Left ventricle myocardium inferior (tissue), 1 donor: ENCODE results near the gene OTULIN. TPM values are rescaled to one million over a fixed set of nuclear protein-coding genes. Genes with fewer than 3 reads are reported as not detected.

ENCODE experiments used
- DNase-seq: peaks from one replicate; pipeline ENCODE4 v3.0.0-alpha.2; 2020
- H3K27ac ChIP-seq: fragments of 200-600 bp; replicated peaks from 2 replicates; pipeline ENCODE4 v1.8.0; 2021
- H3K27me3 ChIP-seq: fragments of 200-600 bp; 2 replicates; pipeline ENCODE4 v1.8.0; 2021; ENCODE audit warnings: low read depth
- H3K36me3 ChIP-seq: fragments of 200-600 bp; 2 replicates; pipeline ENCODE4 v1.8.0; 2021
- H3K4me1 ChIP-seq: fragments of 200-600 bp; 2 replicates; pipeline ENCODE4 v1.8.0; 2021
- H3K4me3 ChIP-seq: fragments of 200-600 bp; 2 replicates; pipeline ENCODE4 v1.8.0; 2021; ENCODE audit warnings: mild to moderate bottlenecking, moderate library complexity
- H3K9me3 ChIP-seq: fragments of 200-600 bp; replicated peaks from 2 replicates; pipeline ENCODE4 v1.8.0; 2021
- CTCF ChIP-seq: fragments of 200-600 bp; IDR thresholded peaks from 2 replicates; pipeline ENCODE4 v1.8.0; 2021; ENCODE audit warnings: antibody characterized with exemption, mild to moderate bottlenecking, borderline replicate concordance
- intact Hi-C: fragments of 100-400 bp; cut with micrococcal nuclease; formaldehyde crosslinking; loops from one replicate; pipeline ENCODE4 v1.11.0; 2022
- total RNA-seq: library from RNA; stranded (reverse); fragmentation: NEBNext Ultra II Directional; extraction: Animal tissue kit (Norgen Biotek cat#: 25700); gene quantifications from one replicate; pipeline ENCODE4 v1.2.1, GENCODE V29; 2021
- donor health status: DM: no; HTN: yes; CAD: no; lungs with severe emphysema.

The OTULIN gene
- total RNA-seq, 1 donor from 2014 or later = 22.7 TPM

DNA sequence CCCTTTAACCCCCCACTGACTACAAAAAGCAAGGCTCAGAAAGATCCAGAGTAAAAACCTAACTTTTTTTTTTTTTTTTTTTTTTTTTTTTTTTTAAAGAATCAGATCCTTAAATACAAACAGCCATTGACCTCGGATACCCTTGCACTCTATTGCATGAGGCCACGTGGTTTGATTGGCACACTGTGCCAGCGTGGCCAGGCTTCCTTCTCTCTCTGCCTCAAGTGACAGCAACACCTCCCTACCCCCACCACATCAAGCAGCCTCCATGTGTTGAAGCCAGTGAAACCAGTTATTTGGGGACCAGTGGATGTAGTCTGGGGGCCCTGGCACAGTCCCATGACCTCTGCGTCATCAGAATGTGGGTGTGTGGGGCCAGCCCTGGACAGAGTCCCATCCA, 71.4 kb downstream of the OTULIN start:
- Histone ChIP-seq H3K36me3 (peaks cover 42% of the 10 kb centered on the region), H3K27ac (no peak overlapping the region), H3K4me3 (no peak overlapping the region), H3K9me3 (no peaks in the 10 kb centered on the region), H3K27me3 (no peaks in the 10 kb centered on the region), H3K4me1 (peaks cover 55% of the 10 kb centered on the region)
- DNase-seq = peak; percentile 43
- TF ChIP-seq CTCF = no peak
- intact Hi-C loops = loop anchor here (10.0 kb wide), 1 partner anchor 129 kb away; no protein-coding TSS in a partner anchor

GRCh38 chr5:14737291-14737690, 72.8 kb downstream of the OTULIN start:
- DNase-seq = no peak
- intact Hi-C loops = loop anchor here (10.0 kb wide), 1 partner anchor 128 kb away; no protein-coding TSS in a partner anchor
- TF ChIP-seq CTCF = no peak
- Histone ChIP-seq H3K36me3 (peaks cover 44% of the 10 kb centered on the region), H3K27me3 (no peaks in the 10 kb centered on the region), H3K9me3 (no peaks in the 10 kb centered on the region), H3K4me1 (peaks cover 66% of the 10 kb centered on the region), H3K4me3 (no peak overlapping the region), H3K27ac (peak overlapping the region; percentile 41)

DNA sequence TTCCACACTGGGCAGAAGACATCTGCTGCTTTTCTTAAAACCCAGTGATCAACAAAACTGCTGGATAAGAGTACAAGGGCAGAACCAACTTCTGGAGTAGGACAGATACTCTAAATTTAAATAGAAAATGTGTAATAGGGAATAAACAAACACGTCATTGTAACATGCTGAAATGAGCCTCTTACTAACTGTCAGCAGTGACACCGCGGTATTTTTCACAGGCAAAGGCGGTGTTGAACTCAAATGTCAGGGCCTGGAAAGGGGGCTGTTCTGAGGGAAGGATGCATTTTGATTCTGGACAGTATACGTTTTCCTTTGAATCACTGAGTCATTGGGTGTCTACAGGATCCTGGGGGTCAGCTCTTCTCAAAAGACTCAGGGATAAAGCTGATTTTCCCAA, 73.5 kb downstream of the OTULIN start:
- intact Hi-C loops = loop anchor here (10.0 kb wide), 1 partner anchor 127 kb away; no protein-coding TSS in a partner anchor
- no peak for DNase-seq
- Histone ChIP-seq H3K4me3 (no peak overlapping the region), H3K4me1 (peaks cover 73% of the 10 kb centered on the region), H3K27ac (no peak overlapping the region), H3K9me3 (no peaks in the 10 kb centered on the region), H3K27me3 (no peaks in the 10 kb centered on the region), H3K36me3 (peaks cover 40% of the 10 kb centered on the region)
- no peak for TF ChIP-seq CTCF

- DNase-seq = no peak
- peaks cover 87% of the 10 kb centered on the region for H3K4me1 ChIP-seq
- peak overlapping the region; percentile 48 for H3K27ac ChIP-seq
- H3K9me3 ChIP-seq = no peaks in the 10 kb centered on the region
- H3K27me3 ChIP-seq = no peaks in the 10 kb centered on the region
- no peak overlapping the region for H3K4me3 ChIP-seq
- peaks cover 37% of the 10 kb centered on the region for H3K36me3 ChIP-seq
- intact Hi-C loops = loop anchor here (10.0 kb wide), 1 partner anchor 125 kb away; no protein-coding TSS in a partner anchor
- no peak for TF ChIP-seq CTCF
These were observed 75.0 kb downstream of the OTULIN start for GRCh38 chr5:14739538-14739937.

DNA sequence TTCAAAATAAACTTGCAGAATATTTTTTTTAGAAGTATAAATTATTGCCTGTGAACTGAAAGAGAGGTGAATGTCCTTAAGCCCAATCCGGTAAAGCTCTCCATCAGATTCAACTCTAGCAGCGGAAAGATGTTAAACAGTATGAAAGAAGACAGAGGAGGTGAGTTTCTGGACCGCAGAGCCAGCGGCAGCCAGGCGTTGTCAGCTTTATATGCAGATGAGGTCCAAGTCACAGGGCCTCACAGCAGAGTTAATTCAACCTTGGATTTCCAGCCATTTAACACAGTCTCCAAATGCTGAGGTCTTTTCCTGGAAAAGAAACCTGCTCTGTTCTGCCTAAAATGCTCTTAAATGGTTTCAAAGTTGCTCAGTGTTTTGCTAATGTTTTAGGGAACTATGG, 75.5 kb downstream of the OTULIN start:
- H3K4me1 ChIP-seq = peaks cover 91% of the 10 kb centered on the region
- peaks cover 38% of the 10 kb centered on the region for H3K36me3 ChIP-seq
- no peaks in the 10 kb centered on the region for H3K9me3 ChIP-seq
- DNase-seq = no peak
- no peak for TF ChIP-seq CTCF
- no peaks in the 10 kb centered on the region for H3K27me3 ChIP-seq
- intact Hi-C loops = loop anchor here (10.0 kb wide), 1 partner anchor 125 kb away; no protein-coding TSS in a partner anchor
- H3K4me3 ChIP-seq = no peak overlapping the region
- H3K27ac ChIP-seq = peak overlapping the region; percentile 48
